ENCODE results near the gene SPTBN1. TPM values are rescaled to one million over a fixed set of nuclear protein-coding genes. Genes with fewer than 3 reads are reported as not detected.

Gene SPTBN1
- total and polyA plus RNA-seq, 2 of the 13 experiments (the other 11 are each of a cell fraction or from before 2014, with no cell fraction given), result 123 to 299 TPM

DNA sequence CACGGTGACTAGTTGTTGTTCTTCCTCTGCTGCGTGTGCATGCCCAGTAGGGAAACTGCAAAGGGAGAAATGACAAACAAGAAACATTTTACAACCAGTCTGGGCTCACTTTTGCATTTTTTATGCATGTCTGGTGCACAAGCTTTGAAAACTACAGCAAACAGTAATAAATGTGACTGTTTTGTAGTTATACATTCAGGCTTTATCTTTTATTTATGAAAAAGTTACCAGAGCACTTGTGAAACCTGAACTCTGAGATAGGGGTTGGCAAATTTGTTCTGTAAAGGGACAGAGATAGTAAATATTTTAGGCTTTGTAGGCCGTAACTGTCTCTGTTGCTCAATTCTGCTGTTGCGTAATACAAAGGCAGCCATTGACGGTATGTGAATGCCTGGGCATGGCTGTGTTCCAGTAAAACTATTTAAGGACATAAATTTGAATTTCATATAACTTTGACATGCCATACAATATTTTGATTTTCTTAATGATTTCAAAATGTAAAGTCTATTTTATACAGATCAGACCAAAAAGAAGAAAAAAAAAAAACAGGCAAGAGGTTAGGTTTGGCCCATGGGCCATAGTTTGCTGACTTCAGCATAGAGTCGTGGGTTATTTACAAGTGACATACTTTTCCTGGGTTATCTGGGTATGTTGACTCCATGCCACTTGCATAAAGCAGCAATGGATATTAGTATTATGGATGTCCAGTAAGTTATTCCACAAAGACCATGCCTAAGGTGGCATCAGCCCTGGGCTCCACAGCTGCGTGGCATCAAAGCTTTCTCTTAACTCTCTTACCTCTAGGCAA is 213.8 kb downstream of the SPTBN1 start (continued):
- TF ChIP-seq SMAD3 (CRISPR knock-in tag; IDR thresholded peaks at IDR 0.05), result peak; percentile 98
- TF ChIP-seq, protein P1, sequence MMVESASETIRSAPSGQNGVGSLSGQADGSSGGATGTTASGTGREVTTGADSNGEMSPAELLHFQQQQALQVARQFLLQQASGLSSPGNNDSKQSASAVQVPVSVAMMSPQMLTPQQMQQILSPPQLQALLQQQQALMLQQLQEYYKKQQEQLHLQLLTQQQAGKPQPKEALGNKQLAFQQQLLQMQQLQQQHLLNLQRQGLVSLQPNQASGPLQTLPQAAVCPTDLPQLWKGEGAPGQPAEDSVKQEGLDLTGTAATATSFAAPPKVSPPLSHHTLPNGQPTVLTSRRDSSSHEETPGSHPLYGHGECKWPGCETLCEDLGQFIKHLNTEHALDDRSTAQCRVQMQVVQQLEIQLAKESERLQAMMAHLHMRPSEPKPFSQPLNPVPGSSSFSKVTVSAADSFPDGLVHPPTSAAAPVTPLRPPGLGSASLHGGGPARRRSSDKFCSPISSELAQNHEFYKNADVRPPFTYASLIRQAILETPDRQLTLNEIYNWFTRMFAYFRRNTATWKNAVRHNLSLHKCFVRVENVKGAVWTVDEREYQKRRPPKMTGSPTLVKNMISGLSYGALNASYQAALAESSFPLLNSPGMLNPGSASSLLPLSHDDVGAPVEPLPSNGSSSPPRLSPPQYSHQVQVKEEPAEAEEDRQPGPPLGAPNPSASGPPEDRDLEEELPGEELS (CRISPR knock-in tag; IDR thresholded peaks at IDR 0.05), result peak; percentile 97
- peak; percentile 93 for TF ChIP-seq SIX1 (CRISPR knock-in tag; IDR thresholded peaks at IDR 0.05; ENCODE audit: borderline replicate concordance)
- peak; percentile 71; the same call in 1 of the 2 replicates for TF ChIP-seq KMT2A (CRISPR knock-in tag; IDR thresholded peaks at IDR 0.05)
- TF ChIP-seq FOXJ3 (CRISPR knock-in tag; IDR thresholded peaks at IDR 0.05; ENCODE audit: borderline replicate concordance), result peak; percentile 99; the same call in 1 of the 2 replicates
- TF ChIP-seq, protein P2, sequence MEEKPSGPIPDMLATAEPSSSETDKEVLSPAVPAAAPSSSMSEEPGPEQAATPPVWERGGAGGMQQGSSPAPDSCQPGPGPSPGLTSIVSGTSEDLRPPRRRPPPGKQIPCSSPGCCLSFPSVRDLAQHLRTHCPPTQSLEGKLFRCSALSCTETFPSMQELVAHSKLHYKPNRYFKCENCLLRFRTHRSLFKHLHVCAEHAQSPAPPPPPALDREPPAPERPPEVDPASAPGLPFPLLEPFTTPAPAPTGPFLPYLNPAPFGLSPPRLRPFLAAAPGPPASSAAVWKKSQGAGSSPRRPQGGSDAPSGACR (CRISPR knock-in tag; IDR thresholded peaks at IDR 0.05), result no peak; the same call in 1 of the 2 replicates
- no peak for TF ChIP-seq MAZ (IDR thresholded peaks at IDR 0.05; ENCODE audit: borderline replicate concordance, low read depth, low read length)
- TF ChIP-seq MAZ (CRISPR knock-in tag; IDR thresholded peaks at IDR 0.05; ENCODE audit: low read depth), result peak; percentile 68; the same call in 1 of the 2 replicates
- TF ChIP-seq DMAP1 (CRISPR knock-in tag; IDR thresholded peaks at IDR 0.05), result peak; percentile 62
- TF ChIP-seq, protein P3, sequence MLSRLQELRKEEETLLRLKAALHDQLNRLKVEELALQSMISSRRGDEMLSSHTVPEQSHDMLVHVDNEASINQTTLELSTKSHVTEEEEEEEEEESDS (CRISPR knock-in tag; IDR thresholded peaks at IDR 0.05; ENCODE audit: borderline replicate concordance), result no peak
- peak; percentile 33; the same call in 1 of the 2 replicates for TF ChIP-seq POLR2AphosphoS5 (IDR thresholded peaks at IDR 0.05; ENCODE audit: low read depth, low read length)
- peak; percentile 93 for TF ChIP-seq NKX3-1 (CRISPR knock-in tag; IDR thresholded peaks at IDR 0.05)
- TF ChIP-seq, protein P4, sequence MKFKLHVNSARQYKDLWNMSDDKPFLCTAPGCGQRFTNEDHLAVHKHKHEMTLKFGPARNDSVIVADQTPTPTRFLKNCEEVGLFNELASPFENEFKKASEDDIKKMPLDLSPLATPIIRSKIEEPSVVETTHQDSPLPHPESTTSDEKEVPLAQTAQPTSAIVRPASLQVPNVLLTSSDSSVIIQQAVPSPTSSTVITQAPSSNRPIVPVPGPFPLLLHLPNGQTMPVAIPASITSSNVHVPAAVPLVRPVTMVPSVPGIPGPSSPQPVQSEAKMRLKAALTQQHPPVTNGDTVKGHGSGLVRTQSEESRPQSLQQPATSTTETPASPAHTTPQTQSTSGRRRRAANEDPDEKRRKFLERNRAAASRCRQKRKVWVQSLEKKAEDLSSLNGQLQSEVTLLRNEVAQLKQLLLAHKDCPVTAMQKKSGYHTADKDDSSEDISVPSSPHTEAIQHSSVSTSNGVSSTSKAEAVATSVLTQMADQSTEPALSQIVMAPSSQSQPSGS (CRISPR knock-in tag; IDR thresholded peaks at IDR 0.05), result peak; percentile 90; the same call in 1 of the 2 replicates
- TF ChIP-seq ZNF460 (CRISPR knock-in tag; IDR thresholded peaks at IDR 0.05; ENCODE audit: borderline replicate concordance), result peak; percentile 38; the same call in 1 of the 2 replicates
- TF ChIP-seq LCORL (IDR thresholded peaks at IDR 0.05), result peak; percentile 94
- TF ChIP-seq LCORL (CRISPR knock-in tag; IDR thresholded peaks at IDR 0.05), result peak; percentile 99
- peak; percentile 90 for TF ChIP-seq SP5 (CRISPR knock-in tag; IDR thresholded peaks at IDR 0.05; ENCODE audit: borderline replicate concordance, low read depth)
- TF ChIP-seq, protein P5, sequence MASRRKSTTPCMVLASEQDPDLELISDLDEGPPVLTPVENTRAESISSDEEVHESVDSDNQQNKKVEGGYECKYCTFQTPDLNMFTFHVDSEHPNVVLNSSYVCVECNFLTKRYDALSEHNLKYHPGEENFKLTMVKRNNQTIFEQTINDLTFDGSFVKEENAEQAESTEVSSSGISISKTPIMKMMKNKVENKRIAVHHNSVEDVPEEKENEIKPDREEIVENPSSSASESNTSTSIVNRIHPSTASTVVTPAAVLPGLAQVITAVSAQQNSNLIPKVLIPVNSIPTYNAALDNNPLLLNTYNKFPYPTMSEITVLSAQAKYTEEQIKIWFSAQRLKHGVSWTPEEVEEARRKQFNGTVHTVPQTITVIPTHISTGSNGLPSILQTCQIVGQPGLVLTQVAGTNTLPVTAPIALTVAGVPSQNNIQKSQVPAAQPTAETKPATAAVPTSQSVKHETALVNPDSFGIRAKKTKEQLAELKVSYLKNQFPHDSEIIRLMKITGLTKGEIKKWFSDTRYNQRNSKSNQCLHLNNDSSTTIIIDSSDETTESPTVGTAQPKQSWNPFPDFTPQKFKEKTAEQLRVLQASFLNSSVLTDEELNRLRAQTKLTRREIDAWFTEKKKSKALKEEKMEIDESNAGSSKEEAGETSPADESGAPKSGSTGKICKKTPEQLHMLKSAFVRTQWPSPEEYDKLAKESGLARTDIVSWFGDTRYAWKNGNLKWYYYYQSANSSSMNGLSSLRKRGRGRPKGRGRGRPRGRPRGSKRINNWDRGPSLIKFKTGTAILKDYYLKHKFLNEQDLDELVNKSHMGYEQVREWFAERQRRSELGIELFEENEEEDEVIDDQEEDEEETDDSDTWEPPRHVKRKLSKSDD (CRISPR knock-in tag; IDR thresholded peaks at IDR 0.05; ENCODE audit: low read depth), result peak; percentile 93
- TF ChIP-seq ZNF672 (CRISPR knock-in tag; IDR thresholded peaks at IDR 0.05), result no peak
- TF ChIP-seq ZBTB38 (CRISPR knock-in tag; IDR thresholded peaks at IDR 0.05), result no peak
- TF ChIP-seq ISX (CRISPR knock-in tag; conservative IDR thresholded peaks at IDR 0.05), result 0 out of 2 replicates have a peak, but pooled peaks have one; percentile 73
- TF ChIP-seq ZNF567 (CRISPR knock-in tag; IDR thresholded peaks at IDR 0.05; ENCODE audit: borderline replicate concordance), result 0 out of 2 replicates have a peak, but pooled peaks have one; percentile 36
- TF ChIP-seq STAG1 (CRISPR knock-in tag; IDR thresholded peaks at IDR 0.05), result peak; percentile 32
